ENCODE measurements around the gene NFYC. TPM values are rescaled to one million over a fixed set of nuclear protein-coding genes. Genes with fewer than 3 reads are reported as not detected.

Gene NFYC
- total and polyA plus RNA-seq, 2 of the 8 experiments (the other 6 are each of a cell fraction or from before 2014, with no cell fraction given), result 54.1 to 124 TPM

DNA sequence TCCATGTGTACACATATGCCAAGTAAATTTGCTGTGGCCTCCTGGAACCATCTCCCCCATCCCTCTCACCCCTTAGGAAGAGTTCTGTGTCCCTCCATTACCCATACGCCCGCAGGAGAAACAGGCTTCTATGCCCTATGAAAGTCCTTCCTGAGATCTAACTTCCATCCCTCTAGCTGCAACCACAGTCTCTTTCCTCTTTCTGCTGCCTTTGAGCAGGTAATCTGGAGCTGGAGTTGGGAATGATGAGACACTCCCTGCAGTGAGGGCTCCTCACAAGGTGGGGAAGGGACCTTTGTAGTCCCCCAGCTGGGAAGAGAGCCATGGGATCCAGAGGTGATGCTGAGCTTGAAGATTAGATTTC is 90.1 kb downstream of the NFYC start:
- POLR2A ChIA-PET (ENCODE audit: partially characterized antibody), result interaction anchor here (1.2 to 3.9 kb wide), 6 partner anchors 9 to 174 kb away, joined by 3 to 22 read pairs (median 5); no protein-coding TSS in a partner anchor
- H3K4me2 ChIP-seq (ENCODE audit: insufficient read depth in 1 of 2, low read depth in 2 of 2, low read length in 2 of 2), result no peak overlapping the region; a peak in 1 of 4 replicates
- no peak overlapping the region for H3K56ac ChIP-seq (replicated peaks; ENCODE audit: insufficient read length, low read depth, low read length)
- no peak overlapping the region for H3K18ac ChIP-seq (ENCODE audit: extremely low read depth, low read length)
- H2BK12ac ChIP-seq (ENCODE audit: low read depth, low read length), result 0 out of 2 replicates have a peak overlapping the region, but pooled peaks have one; percentile 43
- H2AK5ac ChIP-seq (ENCODE audit: low read depth, low read length), result no peak overlapping the region
- FAIRE-seq (no peak), DNase-seq (ENCODE audit: low read depth in 1 of 2, low spot score in 2 of 2) (no peak)
- no peak overlapping the region for H2BK120ac ChIP-seq (replicated peaks; ENCODE audit: low read depth, low read length)
- no peak overlapping the region for H3K27ac ChIP-seq (ENCODE audit: low read depth, low read length)
- H3K9ac ChIP-seq (replicated peaks in 1 of 4; ENCODE audit: extremely low read depth in 1 of 4, low read depth in 3 of 4, low read length in 3 of 4), result no peak overlapping the region
- H2BK5ac ChIP-seq (ENCODE audit: low read depth, low read length), result no peak overlapping the region
- H3K4me3 ChIP-seq (ENCODE audit: extremely low read depth in 1 of 4, insufficient read depth in 2 of 4, low read depth in 3 of 4, low read length in 4 of 4), result no peak overlapping the region
- no peak overlapping the region for H3K14ac ChIP-seq (ENCODE audit: insufficient read length)
- H3K79me1 ChIP-seq (ENCODE audit: low read depth, low read length), result no peaks in the 10 kb centered on the region
- no peak overlapping the region for H2BK15ac ChIP-seq (ENCODE audit: low read length)
- peaks cover 0 to 23% (median 17%) of the 10 kb centered on the region in 4 experiments; a peak in 6 of 7 replicates for H3K4me1 ChIP-seq (replicated peaks in 1 of 4; ENCODE audit: control insufficient read depth in 3 of 4, insufficient read depth in 4 of 4, low read length in 3 of 4)
- no peak overlapping the region for H3K23ac ChIP-seq (ENCODE audit: insufficient read length)
- H4K8ac ChIP-seq (ENCODE audit: extremely low read depth, insufficient read depth, low read length), result no peak overlapping the region
- peaks cover 1 to 2% of the 10 kb centered on the region in 2 experiments; a peak in 1 of 4 replicates for H3K9me3 ChIP-seq (ENCODE audit: insufficient read depth in 2 of 2, low read depth in 1 of 2, low read length in 1 of 2)
- H3K27me3 ChIP-seq (replicated peaks in 1 of 4; ENCODE audit: control insufficient read depth in 3 of 4, extremely low read depth in 1 of 4, insufficient read depth in 3 of 4, low read length in 3 of 4), result peaks cover 0 to 35% (median 27%) of the 10 kb centered on the region in 4 experiments; a peak in 6 of 7 replicates
- H2BK20ac ChIP-seq (ENCODE audit: low read length), result no peak overlapping the region
- peak; percentile 70; the same call in 1 of the 2 replicates for TF ChIP-seq KDM1A (IDR thresholded peaks at IDR 0.05; ENCODE audit: borderline replicate concordance, low read length)
- TF ChIP-seq PHF8 (conservative IDR thresholded peaks at IDR 0.05; ENCODE audit: low read depth, low read length), result no peak
- H2AFZ ChIP-seq (ENCODE audit: low read length), result no peak overlapping the region
- H3K36me3 ChIP-seq (ENCODE audit: control insufficient read depth in 2 of 4, insufficient read depth in 4 of 4, low read length in 3 of 4), result no peaks in the 10 kb centered on the region
- no peaks in the 10 kb centered on the region for H3K79me2 ChIP-seq (ENCODE audit: control insufficient read depth in 1 of 2, insufficient read depth in 2 of 2, low read length in 2 of 2)
- no peak overlapping the region for H4K5ac ChIP-seq (ENCODE audit: insufficient read length, low read depth, low read length)
- 95% methylated on average over 2 of the region's 2 CpGs; no CpG with 5 or more reads in 1 of the 2 experiments for WGBS, 2 experiments (ENCODE audit: extremely low coverage in 1 of 2, insufficient coverage in 1 of 2, insufficient read length in 1 of 2, insufficient replicate concordance in 2 of 2, low coverage in 1 of 2, low lambda C conversion rate in 2 of 2, missing lambda C conversion rate in 1 of 2)
- H4K91ac ChIP-seq (replicated peaks; ENCODE audit: insufficient read length, low read length), result no peak overlapping the region
- H3K23me2 ChIP-seq (ENCODE audit: low read depth, low read length), result peaks cover 21% of the 10 kb centered on the region; the same call in 1 of the 2 replicates
- H4K20me1 ChIP-seq (replicated peaks in 1 of 2; ENCODE audit: control insufficient read depth in 1 of 2, insufficient read depth in 2 of 2, low read length in 2 of 2), result peaks cover 2 to 7% of the 10 kb centered on the region in 2 experiments
- CTCF ChIA-PET (ENCODE audit: partially characterized antibody), result interaction anchor here (0.6 to 14.3 kb wide), 13 partner anchors 8 to 177 kb away, joined by 3 to 325 read pairs (median 5); no protein-coding TSS in a partner anchor
- H3K4ac ChIP-seq (replicated peaks; ENCODE audit: insufficient read length, low read depth, low read length), result no peak overlapping the region
